GM18909 (cell line): ENCODE measurements around the gene KLHL9.
A peak's percentile ranks its signal among the peaks of the same experiment; 100 is the strongest.
"Not testable (repeated sequence)": the region's sequence is repeated elsewhere in the genome, so short reads cannot be mapped to it uniquely, and the experiment has no call there.

Experiments
- ATAC-seq: cut with Tn5 transposase; IDR thresholded peaks from one replicate; pipeline ENCODE4 v1.9.1; 2021; ENCODE audit warnings: mild to moderate bottlenecking; ENCODE audit not compliant: unreplicated experiment, poor library complexity

The KLHL9 gene, protein sequence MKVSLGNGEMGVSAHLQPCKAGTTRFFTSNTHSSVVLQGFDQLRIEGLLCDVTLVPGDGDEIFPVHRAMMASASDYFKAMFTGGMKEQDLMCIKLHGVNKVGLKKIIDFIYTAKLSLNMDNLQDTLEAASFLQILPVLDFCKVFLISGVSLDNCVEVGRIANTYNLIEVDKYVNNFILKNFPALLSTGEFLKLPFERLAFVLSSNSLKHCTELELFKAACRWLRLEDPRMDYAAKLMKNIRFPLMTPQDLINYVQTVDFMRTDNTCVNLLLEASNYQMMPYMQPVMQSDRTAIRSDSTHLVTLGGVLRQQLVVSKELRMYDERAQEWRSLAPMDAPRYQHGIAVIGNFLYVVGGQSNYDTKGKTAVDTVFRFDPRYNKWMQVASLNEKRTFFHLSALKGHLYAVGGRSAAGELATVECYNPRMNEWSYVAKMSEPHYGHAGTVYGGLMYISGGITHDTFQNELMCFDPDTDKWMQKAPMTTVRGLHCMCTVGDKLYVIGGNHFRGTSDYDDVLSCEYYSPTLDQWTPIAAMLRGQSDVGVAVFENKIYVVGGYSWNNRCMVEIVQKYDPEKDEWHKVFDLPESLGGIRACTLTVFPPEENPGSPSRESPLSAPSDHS

DNA sequence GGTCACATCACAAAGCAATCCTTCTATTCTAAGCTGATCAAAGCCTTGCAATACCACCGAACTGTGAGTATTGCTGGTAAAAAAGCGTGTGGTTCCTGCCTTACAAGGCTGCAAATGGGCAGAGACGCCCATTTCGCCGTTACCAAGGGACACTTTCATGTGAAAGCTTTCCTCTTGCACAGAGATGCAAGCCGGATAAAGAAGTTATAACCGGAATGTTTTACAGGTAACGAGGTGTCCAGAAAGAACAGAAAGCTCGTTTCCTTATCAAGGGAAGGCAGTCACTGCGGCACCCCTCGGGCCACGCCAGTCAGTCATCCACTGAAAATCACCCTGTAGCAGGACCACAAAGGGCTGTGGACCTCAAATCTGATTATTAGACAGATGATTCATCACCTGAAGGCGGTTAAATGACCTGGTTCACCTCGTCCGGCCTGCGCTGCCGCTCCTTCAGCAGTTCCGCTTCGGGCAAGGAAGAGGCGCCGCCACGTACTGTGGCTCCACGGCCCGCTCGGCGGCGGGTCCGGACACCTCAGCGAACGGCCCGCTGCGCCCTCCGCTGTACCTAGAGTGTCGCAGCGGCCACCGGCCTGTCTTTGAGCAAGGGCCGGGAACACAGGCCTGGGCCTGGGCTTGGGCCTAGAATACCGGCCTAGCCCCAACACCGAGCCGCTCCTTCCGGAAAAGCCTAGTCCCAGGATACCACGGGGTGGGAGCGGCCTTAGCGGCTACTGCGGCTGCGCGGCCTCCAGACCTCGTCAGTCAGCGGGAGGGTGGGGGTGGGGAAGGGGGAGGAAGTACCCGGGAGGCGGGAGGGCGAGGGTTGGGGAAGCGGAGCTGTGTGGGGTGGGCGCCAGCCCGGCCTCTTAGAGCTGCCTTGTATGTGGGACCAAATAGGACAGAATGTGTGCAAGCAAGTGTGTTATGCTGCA lies at the start of gene KLHL9:
KLHL9 (minus strand) TSS at position 704 of the 932 bp plus-strand sequence; CDS start at position 159, 545 bp downstream.
- peak; percentile 90 for ATAC-seq

DNA sequence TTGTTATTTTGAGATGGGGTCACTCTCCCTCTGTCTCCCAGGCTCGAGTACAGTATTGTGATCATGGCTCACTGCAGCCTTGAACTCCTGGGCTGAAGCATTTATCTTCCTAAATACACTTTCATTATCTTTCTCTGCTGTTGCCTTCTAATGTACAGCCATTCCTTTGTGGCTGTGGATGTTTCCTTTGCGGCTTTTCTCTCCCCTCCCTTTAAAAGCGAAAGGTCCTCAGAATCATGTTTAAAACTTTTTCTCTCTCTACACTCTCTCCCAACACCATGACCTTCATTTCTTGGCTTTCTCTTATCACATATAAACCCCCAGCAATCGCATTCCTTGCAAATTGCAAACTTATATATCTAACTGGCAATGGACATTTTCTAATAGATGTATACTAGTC lies 48.4 kb upstream of the KLHL9 start:
- ATAC-seq, result no peak

DNA sequence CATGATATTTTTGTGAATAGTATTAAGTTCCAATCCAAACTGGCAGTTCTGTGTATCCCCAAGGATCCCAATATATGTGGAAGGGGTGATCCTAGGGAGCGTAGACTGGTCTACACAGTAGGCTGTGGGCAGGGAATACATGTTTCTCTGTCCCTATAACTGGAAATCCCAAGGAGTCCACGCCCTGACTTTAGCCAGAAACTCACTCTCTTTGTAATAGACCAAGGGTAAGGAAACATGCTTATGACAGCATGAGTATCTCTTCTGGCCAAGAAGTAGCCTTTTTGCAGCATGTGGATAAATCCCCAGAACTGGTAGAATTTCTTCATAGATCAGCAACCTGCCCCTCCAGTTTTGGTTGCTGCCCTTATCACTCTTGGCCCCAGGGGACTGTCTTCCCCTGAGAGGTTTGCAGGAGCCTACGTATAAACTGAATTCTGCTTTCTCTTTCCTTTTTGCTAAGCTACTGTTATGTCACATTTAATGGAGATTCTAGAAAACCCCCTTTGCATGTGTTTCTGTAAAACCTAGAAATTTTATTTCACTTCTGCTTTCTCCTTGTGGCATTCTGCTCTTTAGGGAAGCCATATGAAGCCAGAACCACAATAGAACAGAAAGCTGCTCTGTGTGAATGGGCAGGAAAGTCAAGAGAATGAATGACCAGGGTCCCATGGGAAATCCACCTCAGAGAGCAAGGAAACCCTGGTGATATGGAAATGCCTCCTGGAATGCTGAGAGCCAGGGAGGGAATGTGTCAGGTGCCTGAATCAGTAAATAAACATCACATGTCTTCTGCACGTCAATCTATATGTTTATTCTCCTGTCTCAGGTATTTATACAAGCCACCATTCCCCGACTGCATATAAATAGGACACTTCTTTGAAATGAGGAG lies 46.5 kb upstream of the KLHL9 start:
- ATAC-seq, result peak; percentile 99

DNA sequence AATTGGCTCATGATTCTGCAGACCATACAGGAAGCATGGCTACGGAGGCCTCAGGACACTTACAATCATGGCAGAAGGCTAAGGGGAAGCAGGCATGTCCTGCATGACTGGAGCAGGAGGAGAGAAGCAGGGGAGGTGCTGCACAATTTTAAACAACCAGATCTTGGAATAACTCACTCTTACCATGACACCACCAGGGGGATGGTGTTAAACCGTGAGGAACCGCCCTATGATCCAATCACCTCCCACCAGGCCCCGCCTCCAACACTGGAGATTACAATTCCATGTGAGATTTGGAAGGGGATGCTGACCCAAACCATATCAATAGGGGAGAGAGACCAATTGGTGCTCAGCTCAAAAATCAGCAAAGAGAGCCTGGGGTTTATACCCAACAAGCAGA lies 36.3 kb upstream of the KLHL9 start:
- not testable (repeated sequence) for ATAC-seq

DNA sequence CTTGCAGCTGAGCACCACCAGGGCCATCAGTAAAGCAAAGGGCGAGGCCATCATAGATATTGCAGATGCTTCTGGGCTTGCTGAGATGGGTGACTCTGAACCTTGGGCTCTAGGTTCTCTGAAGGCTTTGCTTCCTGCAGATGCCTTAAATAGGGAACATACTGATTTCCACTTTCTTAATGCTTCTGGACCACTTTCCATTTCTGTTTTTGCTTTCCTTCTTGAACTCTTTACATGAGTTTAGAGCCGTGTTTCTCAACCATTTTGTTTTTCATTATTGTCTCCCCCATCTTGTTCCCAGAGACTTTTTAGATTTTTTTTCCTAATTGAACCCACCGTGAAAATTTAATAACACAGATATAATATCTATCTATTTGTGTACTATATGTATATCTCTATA lies 32.8 kb upstream of the KLHL9 start, which contains the start of gene IFNA13:
IFNA13 (minus strand) TSS at position 101 of the 400 bp plus-strand sequence; CDS start at position 54, 47 bp downstream.
- ATAC-seq, result no peak

DNA sequence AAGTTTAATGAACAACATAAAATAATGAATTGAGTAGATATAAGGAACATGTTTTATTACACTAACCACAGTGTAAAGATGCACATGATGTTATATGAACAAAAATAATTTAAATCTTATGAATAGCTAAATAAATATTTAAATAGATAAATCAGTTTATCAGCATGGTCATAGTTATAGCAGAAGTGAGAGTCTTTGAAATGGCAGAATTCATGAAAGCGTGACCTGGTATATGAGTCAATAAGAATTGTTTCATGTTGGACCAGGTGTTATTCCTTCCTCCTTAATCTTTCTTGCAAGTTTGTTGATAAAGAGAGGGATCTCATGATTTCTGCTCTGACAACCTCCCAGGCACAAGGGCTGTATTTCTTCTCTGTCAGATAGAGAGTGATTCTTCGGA lies 32.0 kb upstream of the KLHL9 start:
- peak; percentile 87 for ATAC-seq

DNA sequence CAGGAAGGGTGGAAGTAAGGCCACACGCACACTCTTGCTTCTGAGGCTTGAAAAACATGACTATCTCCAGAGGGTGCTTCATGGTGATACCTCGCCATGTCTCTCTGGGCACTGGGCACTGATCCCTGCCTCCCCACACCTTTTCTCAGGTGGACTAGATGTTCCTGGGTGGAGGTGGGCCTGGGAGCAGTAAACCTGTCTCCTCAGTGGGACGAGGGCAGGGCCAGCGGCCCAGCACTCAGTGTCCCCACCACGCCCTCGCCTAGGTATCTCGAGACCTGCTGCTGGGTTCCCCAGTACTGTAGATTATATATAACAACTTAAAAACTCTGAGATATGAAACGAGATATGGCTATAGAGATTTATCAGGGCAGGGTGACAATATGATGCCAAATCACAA lies 27.1 kb upstream of the KLHL9 start:
- no peak for ATAC-seq

DNA sequence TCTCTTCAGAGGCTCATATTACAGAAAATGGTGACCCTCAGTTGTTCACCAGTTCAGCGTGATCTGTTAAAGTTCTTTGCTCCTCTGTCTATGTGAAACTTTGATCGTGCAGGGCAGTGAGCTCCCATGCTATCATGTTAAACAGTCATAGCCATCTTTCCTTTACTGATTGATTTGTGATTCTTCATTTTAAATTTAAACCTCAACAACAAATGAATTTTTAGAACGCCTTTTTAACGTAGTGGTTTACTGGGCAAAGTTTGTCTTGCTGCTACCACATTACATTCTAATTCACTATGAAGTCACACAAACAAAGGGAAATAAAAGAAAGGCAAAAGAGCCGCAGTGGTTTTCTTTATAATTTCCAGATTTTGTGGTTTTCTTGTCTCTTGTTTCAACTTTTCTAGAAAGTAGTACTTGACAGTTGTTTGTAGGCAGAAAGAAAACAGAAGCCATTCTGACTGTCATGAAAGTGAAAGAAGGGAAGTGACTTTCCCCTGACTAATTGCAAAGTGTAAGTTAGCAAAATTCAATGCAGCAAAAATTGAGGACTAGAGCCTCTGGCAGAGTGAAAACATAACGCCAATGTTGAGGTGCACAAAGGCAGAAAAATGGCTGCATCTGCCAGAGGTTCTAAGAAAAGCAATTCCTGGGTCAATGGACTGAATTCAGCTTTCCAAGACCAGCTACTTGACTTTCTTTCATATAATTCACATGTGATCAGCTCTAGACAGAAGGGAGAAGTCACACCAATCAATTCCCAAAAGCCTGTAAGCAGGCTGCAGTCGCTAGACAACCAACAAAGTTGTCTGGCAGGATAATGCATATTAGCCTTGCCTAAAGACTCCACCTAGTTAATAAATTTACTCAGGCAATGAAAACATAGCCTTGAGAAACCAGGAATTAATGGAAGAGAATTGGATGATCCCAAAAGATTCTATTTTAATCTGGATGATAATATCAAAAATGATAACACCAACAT lies 22.6 kb upstream of the KLHL9 start:
- peak; percentile 92 for ATAC-seq

DNA sequence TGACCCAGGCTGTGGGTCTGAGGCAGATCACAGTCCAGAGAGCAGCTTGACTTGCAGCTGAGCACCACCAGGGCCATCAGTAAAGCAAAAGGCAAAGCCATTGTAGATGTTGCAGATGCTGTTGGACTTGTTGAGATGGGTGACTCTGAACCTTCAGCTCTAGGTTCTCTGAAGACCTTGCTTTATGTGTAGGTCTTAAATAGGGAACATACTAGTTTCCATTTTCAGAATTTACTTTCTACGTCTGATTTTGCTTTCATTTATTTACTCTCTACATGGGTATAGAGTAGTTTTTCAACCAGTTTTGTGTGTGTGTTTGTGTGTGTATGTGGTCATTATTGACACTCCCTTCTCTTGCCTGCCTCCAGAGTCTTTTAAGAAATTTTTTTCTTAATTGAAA lies 15.6 kb upstream of the KLHL9 start, which contains the start of gene IFNA6:
IFNA6 (minus strand) TSS at position 101 of the 400 bp plus-strand sequence; CDS start at position 101, 0 bp downstream.
- no peak for ATAC-seq

DNA sequence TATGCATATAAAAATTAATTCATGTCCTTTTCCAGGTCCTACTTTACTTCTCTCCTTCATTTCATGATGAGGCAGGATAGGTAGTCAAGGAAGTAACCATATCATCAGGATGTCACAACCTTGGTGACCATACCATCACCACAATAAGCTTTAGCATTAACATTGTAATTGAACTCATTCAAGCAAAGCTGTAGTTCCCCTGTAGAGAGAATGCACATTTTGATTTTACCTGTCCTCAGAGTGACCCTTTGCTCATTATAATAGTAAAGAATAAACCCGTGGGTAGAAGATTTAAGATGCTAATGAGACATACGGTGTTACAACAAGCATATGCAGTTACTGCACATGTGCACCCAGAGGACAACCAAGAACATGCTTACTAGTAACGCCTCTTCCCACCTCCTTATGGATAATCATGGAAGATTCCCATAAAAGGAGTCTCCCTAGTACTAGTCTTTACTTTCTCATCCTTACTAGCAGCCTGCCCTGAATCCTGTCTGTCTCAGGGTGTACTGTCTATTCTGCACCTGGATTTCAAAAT lies 13.3 kb upstream of the KLHL9 start:
- ATAC-seq, result no peak

DNA sequence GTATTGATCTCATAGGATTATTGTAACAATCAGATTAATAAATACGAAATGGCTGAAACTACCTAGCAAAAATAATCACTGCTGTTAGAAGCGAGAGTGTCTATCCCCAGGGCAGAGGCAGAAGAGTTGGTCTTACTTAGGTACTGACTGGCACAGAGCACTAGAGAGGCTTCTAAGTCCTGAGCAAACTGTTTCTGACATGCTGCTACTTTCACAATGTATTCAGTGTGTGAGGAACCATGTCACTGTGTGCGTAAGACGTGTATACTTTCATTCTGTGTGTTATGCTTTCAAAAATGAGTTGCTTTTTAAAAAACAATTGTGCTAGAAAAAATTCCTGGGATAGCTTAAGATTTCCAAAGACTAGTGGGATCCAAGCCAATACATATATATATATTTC lies 5.5 kb upstream of the KLHL9 start:
- ATAC-seq, result no peak

DNA sequence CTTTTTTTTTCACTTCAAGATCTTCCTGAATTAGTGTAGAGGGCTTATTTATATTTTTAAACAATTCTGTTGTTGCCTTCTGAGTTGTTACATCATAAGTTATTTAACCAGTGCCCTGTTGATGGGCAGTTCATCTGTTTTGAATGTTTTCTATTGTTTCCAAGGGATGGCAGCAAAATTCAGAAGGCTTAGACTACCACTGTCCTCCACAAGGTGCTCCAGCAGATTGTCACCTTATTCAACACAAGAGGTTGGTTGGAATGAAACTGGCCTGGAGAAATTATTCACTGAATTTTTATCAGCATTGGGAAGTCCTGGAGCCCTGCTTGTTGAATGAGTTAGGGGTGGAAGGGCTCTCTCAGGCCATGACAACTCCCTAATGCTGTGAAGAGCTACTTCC lies 1.3 kb upstream of the KLHL9 start:
- no peak for ATAC-seq

DNA sequence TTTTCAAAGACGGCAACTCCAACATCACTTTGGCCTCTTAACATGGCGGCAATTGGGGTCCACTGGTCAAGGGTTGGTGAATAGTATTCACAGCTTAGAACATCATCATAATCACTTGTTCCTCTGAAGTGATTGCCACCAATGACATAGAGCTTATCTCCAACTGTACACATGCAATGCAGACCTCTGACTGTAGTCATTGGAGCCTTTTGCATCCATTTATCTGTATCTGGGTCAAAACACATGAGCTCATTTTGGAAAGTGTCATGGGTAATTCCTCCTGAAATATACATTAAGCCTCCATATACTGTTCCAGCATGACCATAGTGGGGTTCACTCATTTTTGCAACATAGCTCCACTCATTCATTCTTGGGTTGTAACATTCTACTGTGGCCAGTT lies 2.0 kb downstream of the KLHL9 start:
- no peak for ATAC-seq

DNA sequence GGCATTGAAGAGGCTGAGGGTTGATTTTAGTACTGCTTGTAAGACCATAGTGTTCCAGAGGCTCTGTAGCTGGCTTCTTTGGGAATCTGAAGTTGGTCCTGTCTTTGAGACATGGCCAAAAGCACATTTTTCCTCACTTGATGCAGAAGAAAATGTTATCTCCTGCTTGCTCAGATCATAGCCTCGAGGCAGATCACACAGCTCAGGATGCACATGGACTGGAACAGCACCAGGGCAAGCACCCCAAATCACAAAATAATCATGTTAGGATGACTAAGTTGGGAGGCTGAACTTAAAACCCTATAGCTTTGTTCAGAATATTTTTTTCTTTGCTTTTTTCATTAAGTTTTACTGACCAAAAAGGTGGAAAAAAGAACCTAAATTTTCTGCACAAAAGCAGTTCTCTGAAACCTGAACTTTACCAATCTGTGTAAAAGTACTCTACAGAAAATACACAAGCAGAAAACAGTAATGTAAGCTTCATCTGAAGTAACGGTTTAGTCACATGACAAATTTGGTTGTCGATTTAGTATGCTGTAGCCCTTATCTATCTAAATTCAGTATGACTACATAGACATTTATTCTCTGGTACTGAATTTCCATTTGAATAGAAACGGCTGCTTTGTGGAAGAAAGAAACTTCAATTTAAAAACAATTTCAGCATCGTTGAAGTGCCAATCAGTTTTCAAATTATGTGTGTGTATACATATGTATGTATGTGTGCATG lies 3.4 kb downstream of the KLHL9 start:
- ATAC-seq, result no peak

DNA sequence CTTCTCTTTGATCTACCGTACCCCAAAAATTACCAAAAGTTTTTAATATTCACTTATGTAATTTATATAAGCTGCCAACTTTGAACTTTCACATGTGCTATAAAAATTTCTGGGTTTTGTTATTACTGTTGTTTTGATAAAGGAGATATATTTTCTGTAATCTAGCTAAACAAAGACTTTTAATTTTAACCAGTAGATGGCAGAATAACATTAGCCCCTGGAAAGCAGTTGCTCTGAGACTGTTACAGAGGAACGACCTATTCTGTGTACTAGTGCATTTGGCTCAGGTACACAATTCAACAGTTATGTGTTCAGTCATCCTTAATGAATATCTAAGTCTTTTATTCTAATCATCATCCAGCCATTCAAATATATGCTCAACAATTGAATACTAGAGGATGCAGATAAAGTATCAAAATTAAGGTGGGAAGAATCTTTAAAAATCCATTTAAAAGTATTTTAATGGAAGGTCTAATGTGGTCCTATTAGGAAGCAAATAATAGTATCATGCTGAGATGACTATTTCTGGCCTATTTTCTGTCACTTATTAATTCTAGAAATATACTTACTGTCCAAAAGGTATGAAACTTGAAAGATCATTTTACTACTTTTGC lies 8.6 kb downstream of the KLHL9 start:
- peak; percentile 84 for ATAC-seq

DNA sequence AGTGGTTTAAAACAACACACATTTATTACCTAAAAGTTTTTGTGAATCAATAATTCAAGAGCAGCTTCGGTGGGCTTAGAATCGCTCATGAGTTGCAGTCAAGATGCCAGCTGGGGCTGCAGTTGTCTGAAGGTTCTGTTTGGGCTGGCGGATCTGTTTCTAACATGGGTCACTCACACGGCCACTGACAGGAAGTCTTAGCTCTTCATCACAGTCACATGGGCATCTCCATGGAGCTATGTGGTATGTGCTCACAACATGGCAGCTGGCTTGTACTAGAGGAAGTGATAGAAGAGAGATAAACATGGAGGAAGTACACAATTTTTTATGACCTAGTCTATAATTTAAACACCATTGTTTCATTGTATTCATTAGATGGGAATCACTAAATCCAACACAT lies 11.2 kb downstream of the KLHL9 start:
- no peak for ATAC-seq

DNA sequence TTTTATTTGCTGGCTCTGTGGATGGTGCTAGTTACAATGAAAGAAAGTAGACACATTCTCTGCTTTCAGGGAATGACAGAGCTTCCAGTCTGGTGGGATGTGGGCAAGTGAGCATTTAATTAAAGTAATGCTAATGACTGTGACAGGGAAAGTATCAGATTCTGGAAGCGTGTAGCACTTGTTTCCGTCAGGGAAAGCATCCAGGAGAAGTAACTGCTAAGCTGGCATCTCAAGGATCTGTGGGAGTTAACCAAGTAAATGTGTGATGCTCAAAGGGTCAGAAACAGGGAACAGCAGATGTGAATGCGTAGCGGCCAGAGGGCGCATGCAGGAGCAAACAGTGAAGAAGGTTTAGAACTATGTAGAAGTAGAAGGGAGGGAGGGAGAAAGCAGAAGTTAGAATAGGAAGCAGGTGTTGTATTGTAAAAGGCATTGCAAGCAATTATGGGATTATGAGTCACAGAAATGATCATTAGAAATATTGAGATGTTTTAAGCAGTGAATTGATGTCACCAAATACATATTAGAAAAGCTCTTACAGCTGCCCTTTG lies 12.2 kb downstream of the KLHL9 start:
- no peak for ATAC-seq
